ENCODE measurements around the gene CTSO.

The CTSO gene

GRCh38 chr4:155943605-155944291 lies 9.9 kb downstream of the CTSO start:
- no peak for ATAC-seq
- TF ChIP-seq TCF4 (CRISPR knock-in tag; IDR thresholded peaks at IDR 0.05; ENCODE audit: borderline replicate concordance) (no peak), PPARA (CRISPR knock-in tag; IDR thresholded peaks at IDR 0.05; ENCODE audit: borderline replicate concordance) (no peak), CSRNP3 (CRISPR knock-in tag; IDR thresholded peaks at IDR 0.05) (no peak), GLIS3 (CRISPR knock-in tag; IDR thresholded peaks at IDR 0.05) (no peak), CSDC2 (CRISPR knock-in tag; IDR thresholded peaks at IDR 0.05) (no peak), ZFP3 (CRISPR knock-in tag; IDR thresholded peaks at IDR 0.05) (no peak), TSHZ2 (CRISPR knock-in tag; IDR thresholded peaks at IDR 0.05) (no peak), ZC3H10 (CRISPR knock-in tag; IDR thresholded peaks at IDR 0.05) (no peak), POU6F1 (CRISPR knock-in tag; IDR thresholded peaks at IDR 0.05; ENCODE audit: borderline replicate concordance, low read depth) (no peak), SNAI2 (CRISPR knock-in tag; IDR thresholded peaks at IDR 0.05) (no peak), ARNTL (CRISPR knock-in tag; IDR thresholded peaks at IDR 0.05; ENCODE audit: borderline replicate concordance, low read depth) (no peak), PATZ1 (CRISPR knock-in tag; IDR thresholded peaks at IDR 0.05; ENCODE audit: borderline replicate concordance) (no peak), ZNF70 (CRISPR knock-in tag; IDR thresholded peaks at IDR 0.05) (no peak), ZNF8 (CRISPR knock-in tag; IDR thresholded peaks at IDR 0.05) (no peak), ESRRG (CRISPR knock-in tag; IDR thresholded peaks at IDR 0.05) (no peak), BACH2 (CRISPR knock-in tag; IDR thresholded peaks at IDR 0.05; ENCODE audit: borderline replicate concordance) (no peak), ISL1 (CRISPR knock-in tag; IDR thresholded peaks at IDR 0.05) (no peak), OSR1 (CRISPR knock-in tag; IDR thresholded peaks at IDR 0.05) (no peak), ZNF565 (CRISPR knock-in tag; conservative IDR thresholded peaks at IDR 0.05; ENCODE audit: low read depth) (no peak), RARB (CRISPR knock-in tag; IDR thresholded peaks at IDR 0.05) (no peak)

GRCh38 chr4:155941820-155942219 lies 11.8 kb downstream of the CTSO start:
- no peak for ATAC-seq
- TF ChIP-seq CSRNP3 (CRISPR knock-in tag; IDR thresholded peaks at IDR 0.05) (no peak), OSR1 (CRISPR knock-in tag; IDR thresholded peaks at IDR 0.05) (no peak), RARB (CRISPR knock-in tag; IDR thresholded peaks at IDR 0.05) (no peak), SNAI2 (CRISPR knock-in tag; IDR thresholded peaks at IDR 0.05) (no peak), ARNTL (CRISPR knock-in tag; IDR thresholded peaks at IDR 0.05; ENCODE audit: borderline replicate concordance, low read depth) (no peak), TSHZ2 (CRISPR knock-in tag; IDR thresholded peaks at IDR 0.05) (no peak), ISL1 (CRISPR knock-in tag; IDR thresholded peaks at IDR 0.05) (no peak), ZNF8 (CRISPR knock-in tag; IDR thresholded peaks at IDR 0.05) (no peak)

All from SK-N-SH treated with all-trans-retinoic acid at 6 μM for 48 hours (cell line).